HepG2 (cell line): Measurements from ENCODE around the gene CBLN1. TPM values are rescaled to one million over a fixed set of nuclear protein-coding genes. Genes with fewer than 3 reads are reported as not detected.

Experiments used
- ATAC-seq: fragments of 200-7000 bp; cut with Tn5 transposase; 3 replicates; pipeline ENCODE4 v1.9.1; 2020; ENCODE audit warnings: mild to moderate bottlenecking, moderate library complexity
- BruUV-seq: library from RNA; stranded (reverse); fragments of 400-500 nt; replicated peaks from 2 replicates; lab custom pipeline; 2021; lab: Mats Ljungman, UMichigan
- CTCF ChIA-PET: fragments of 300-600 bp; formaldehyde crosslinking; extraction: SDS; loops from one replicate; lab custom pipeline; 2021; ENCODE audit warnings: low total read pairs, inconsistent platforms, low intra/inter-chr PET ratio; lab: Yijun Ruan, JAX
- POLR2A ChIA-PET: fragments of 350-600 bp; sonication (Branson Sonifier 250); formaldehyde crosslinking; loops from one replicate; lab custom pipeline; 2020; ENCODE audit warnings: antibody characterized with exemption, inconsistent platforms; lab: Yijun Ruan, JAX
- DNase-seq: peaks from one replicate; pipeline ENCODE4 v3.0.0-alpha.2; 2015; ENCODE audit warnings: low spot score
- FAIRE-seq: peaks from 3 replicates; lab custom pipeline; 2011; peaks lifted over from hg19 to GRCh38; lab: Jason Lieb, UNC
- H2AFZ ChIP-seq: one replicate; pipeline ENCODE4 v1.6.1; 2011; ENCODE audit warnings: low read length, inconsistent platforms
- H3K27ac ChIP-seq: fragments of 300-600 bp; 3 replicates; pipeline ENCODE4 v1.8.0; 2011; ENCODE audit warnings: mixed run types, mild to moderate bottlenecking, mixed read lengths, low read length, inconsistent platforms; ENCODE audit not compliant: insufficient read depth; ENCODE audit errors: extremely low read length
- H3K27me3 ChIP-seq, 2 experiments: fragments of 200-600 bp in 1 of 2; 2 replicates in 1 of 2; 3 replicates in 1 of 2; pipeline versions ENCODE4 v1.6.0 to v1.8.0; 2011; ENCODE audit warnings: low read length in 2 of 2, mild to moderate bottlenecking in 2 of 2, moderate library complexity in 2 of 2, inconsistent platforms in 1 of 2; ENCODE audit not compliant: insufficient read depth in 2 of 2, control insufficient read depth in 1 of 2
- H3K36me3 ChIP-seq, 2 experiments: fragments of 200-600 bp in 1 of 2; replicated peaks in 1 of 2; 2 replicates in 1 of 2; 3 replicates in 1 of 2; pipeline versions ENCODE4 v1.5.1 to v1.8.0; 2011; ENCODE audit warnings: low read length in 2 of 2, inconsistent platforms in 1 of 2; ENCODE audit not compliant: insufficient read depth in 2 of 2, control insufficient read depth in 1 of 2
- H3K4me1 ChIP-seq: 2 replicates; pipeline ENCODE4 v1.5.1; 2012; ENCODE audit warnings: low read length, inconsistent platforms; ENCODE audit not compliant: insufficient read depth
- H3K4me2 ChIP-seq: 2 replicates; pipeline ENCODE4 v1.6.0; 2011; ENCODE audit warnings: low read depth, low read length, inconsistent platforms
- H3K4me3 ChIP-seq, 3 experiments: fragments of 200-600 bp in 1 of 3; sonication (generic), shearing (Covaris generic) in 1 of 3; replicated peaks in 1 of 3; 2 replicates each; pipeline ENCODE4 v1.5.1; 2011 to 2016; ENCODE audit warnings: low read length in 3 of 3, inconsistent platforms in 2 of 3, low read depth in 2 of 3, mild to moderate bottlenecking in 2 of 3, control low read depth in 1 of 3, mixed read lengths in 1 of 3; ENCODE audit not compliant: insufficient read depth in 1 of 3
- H3K79me2 ChIP-seq: one replicate; pipeline ENCODE4 v1.6.1; 2011; ENCODE audit warnings: low read length, inconsistent platforms; ENCODE audit not compliant: insufficient read depth
- H3K9ac ChIP-seq: 2 replicates; pipeline ENCODE4 v1.6.0; 2011; ENCODE audit warnings: mild to moderate bottlenecking, low read depth, low read length, inconsistent platforms; ENCODE audit not compliant: insufficient read depth
- H3K9me3 ChIP-seq: 2 replicates; pipeline ENCODE4 v1.5.1; 2012; ENCODE audit warnings: mild to moderate bottlenecking, low read length
- H4K20me1 ChIP-seq: 2 replicates; pipeline ENCODE4 v1.6.0; 2011; ENCODE audit warnings: inconsistent platforms, mild to moderate bottlenecking, low read length, moderate library complexity; ENCODE audit not compliant: insufficient read depth
- CAMTA2 ChIP-seq: sonication (generic); formaldehyde crosslinking; IDR thresholded peaks from 2 replicates; pipeline ENCODE4 v1.4.0; 2020; ENCODE audit warnings: mild to moderate bottlenecking, missing genetic modification reagents, borderline replicate concordance
- ETV5 ChIP-seq: IDR thresholded peaks from 2 replicates; pipeline ENCODE4 v1.6.1; 2018; ENCODE audit warnings: missing biosample characterization, missing genetic modification reagents, inconsistent platforms, borderline replicate concordance
- MTA3 ChIP-seq: sonication (generic); formaldehyde crosslinking; IDR thresholded peaks from 2 replicates; pipeline ENCODE4 v1.4.0; 2020; ENCODE audit warnings: missing genetic modification reagents
- NR2F1 ChIP-seq, 2 experiments: fragments of 450-650 bp in 1 of 2; formaldehyde crosslinking in 1 of 2; IDR thresholded peaks; 2 replicates each; pipeline versions ENCODE4 v1.5.0 to v1.6.1; 2016 to 2020; ENCODE audit warnings: mild to moderate bottlenecking in 1 of 2, missing compliant biosample characterization in 1 of 2, missing genetic modification reagents in 1 of 2, moderate library complexity in 1 of 2
- TOPORS ChIP-seq: sonication (generic); formaldehyde crosslinking; IDR thresholded peaks from 2 replicates; pipeline ENCODE4 v1.8.0; 2023; ENCODE audit warnings: mild to moderate bottlenecking, missing genetic modification reagents
- WGBS: methylation state at CpG from one replicate; pipeline ENCODE4 v1.1.6; 2017; ENCODE audit warnings: low lambda C conversion rate; 5-methylcytosine and 5-hydroxymethylcytosine counted together
- in situ Hi-C: cut with HindIII; loops from 2 replicates; pipeline ENCODE4 v1.10.0; 2017; ENCODE audit warnings: low pct_unique_long_range_greater_than_20kb; ENCODE audit not compliant: extremely low pct_ligation_motif_present
- intact Hi-C: fragments of 100-400 bp; cut with micrococcal nuclease; formaldehyde crosslinking; loops from one replicate; pipeline ENCODE4 v1.10.0; 2022; ENCODE audit not compliant: unreplicated experiment
- polyA plus RNA-seq, 8 experiments: library from polyadenylated mRNA; depleted of rRNA in 3 of 8; stranded (reverse) in 7 of 8; unstranded in 1 of 8; fragments of >200 nt; fragmentation: Illumina TruSeq in 4 of 8; extraction: Trizol in 4 of 8; gene quantifications; 2 replicates each; pipeline versions ENCODE4 v1.2.1 to v1.2.3, GENCODE V29; 2011 to 2016; ENCODE audit warnings: low read depth in 4 of 8, missing spikeins in 1 of 8, mixed read lengths in 1 of 8; ENCODE audit not compliant: insufficient read depth in 1 of 8
- total RNA-seq, 5 experiments: library from RNA; depleted of rRNA; stranded (reverse); fragments of >200 nt; fragmentation: Illumina TruSeq; extraction: Trizol; gene quantifications; 2 replicates each; pipeline ENCODE4 v1.2.3, GENCODE V29; 2016; ENCODE audit warnings: low read depth in 1 of 5
- TF ChIP-seq, protein P1 (sequence below): IDR thresholded peaks from 2 replicates; pipeline ENCODE4 v1.6.1; 2012; ENCODE audit warnings: inconsistent platforms
- TF ChIP-seq, protein P2 (sequence below): IDR thresholded peaks from 2 replicates; pipeline ENCODE4 v1.6.1; 2016; ENCODE audit warnings: missing compliant biosample characterization, missing genetic modification reagents, borderline replicate concordance
- TF ChIP-seq, protein P3 (sequence below): sonication (generic); formaldehyde crosslinking; IDR thresholded peaks from 2 replicates; pipeline ENCODE4 v1.5.0; 2020; ENCODE audit warnings: missing genetic modification reagents

Gene CBLN1
- total and polyA plus RNA-seq, 2 of the 13 experiments (the other 11 are each of a cell fraction or from before 2014, with no cell fraction given), result not detected

DNA sequence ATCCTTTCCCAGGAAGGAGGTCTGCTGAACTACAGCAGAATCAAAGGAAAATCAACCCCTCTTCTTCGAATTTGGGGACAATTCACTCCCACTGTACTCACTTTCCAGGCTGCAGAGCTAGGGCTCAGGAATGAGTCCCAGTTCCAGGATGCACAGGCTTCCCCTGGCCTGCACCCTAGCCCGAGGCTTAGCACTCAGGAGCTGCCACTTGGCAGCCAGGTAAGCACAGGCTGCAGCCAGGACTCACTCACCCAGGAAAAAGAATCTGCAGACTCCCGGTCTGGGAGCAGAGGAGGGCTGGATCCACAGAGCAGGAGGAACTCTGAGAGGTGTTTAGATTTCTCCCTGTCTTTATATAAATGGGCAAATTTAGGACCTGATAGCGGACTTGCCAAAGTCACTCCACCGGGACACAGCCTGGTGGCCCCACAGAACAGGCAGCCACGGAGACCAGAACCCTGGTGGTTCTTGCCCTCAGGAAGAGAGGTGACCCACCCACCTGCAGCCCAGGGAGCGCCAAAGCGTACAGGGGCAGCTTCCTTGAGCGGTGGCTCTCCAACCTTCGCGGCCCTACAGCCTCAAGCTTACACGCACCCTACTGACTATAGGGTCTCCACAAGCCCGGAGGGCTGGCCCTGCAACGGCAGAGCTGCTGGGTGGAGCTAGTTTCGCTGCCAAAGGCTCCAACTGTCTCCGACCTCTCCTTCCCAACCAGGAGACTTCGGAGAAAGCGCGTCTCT, 4.8 kb downstream of the CBLN1 start:
- no peak overlapping the region for H3K27ac ChIP-seq
- POLR2A ChIA-PET, result no interaction called here
- in situ Hi-C loops, result no loop called here
- no peaks in the 10 kb centered on the region; the same call in 1 of the 2 replicates for H4K20me1 ChIP-seq
- H3K9ac ChIP-seq, result no peak overlapping the region
- H3K79me2 ChIP-seq, result no peaks in the 10 kb centered on the region
- H3K36me3 ChIP-seq, result no peaks in the 10 kb centered on the region
- no peak for FAIRE-seq
- TF ChIP-seq, protein P1, sequence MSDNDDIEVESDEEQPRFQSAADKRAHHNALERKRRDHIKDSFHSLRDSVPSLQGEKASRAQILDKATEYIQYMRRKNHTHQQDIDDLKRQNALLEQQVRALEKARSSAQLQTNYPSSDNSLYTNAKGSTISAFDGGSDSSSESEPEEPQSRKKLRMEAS, result no peak
- no peak for TF ChIP-seq TOPORS (CRISPR knock-in tag)
- TF ChIP-seq MTA3 (CRISPR knock-in tag), result no peak
- TF ChIP-seq ETV5 (CRISPR knock-in tag), result no peak
- TF ChIP-seq NR2F1 (CRISPR knock-in tag; IDR thresholded peaks at IDR 0.05), result no peak
- no peak for TF ChIP-seq CAMTA2 (CRISPR knock-in tag)
- TF ChIP-seq, protein P2, sequence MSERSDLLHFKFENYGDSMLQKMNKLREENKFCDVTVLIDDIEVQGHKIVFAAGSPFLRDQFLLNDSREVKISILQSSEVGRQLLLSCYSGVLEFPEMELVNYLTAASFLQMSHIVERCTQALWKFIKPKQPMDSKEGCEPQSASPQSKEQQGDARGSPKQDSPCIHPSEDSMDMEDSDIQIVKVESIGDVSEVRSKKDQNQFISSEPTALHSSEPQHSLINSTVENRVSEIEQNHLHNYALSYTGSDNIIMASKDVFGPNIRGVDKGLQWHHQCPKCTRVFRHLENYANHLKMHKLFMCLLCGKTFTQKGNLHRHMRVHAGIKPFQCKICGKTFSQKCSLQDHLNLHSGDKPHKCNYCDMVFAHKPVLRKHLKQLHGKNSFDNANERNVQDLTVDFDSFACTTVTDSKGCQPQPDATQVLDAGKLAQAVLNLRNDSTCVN, result no peak
- TF ChIP-seq, protein P3, sequence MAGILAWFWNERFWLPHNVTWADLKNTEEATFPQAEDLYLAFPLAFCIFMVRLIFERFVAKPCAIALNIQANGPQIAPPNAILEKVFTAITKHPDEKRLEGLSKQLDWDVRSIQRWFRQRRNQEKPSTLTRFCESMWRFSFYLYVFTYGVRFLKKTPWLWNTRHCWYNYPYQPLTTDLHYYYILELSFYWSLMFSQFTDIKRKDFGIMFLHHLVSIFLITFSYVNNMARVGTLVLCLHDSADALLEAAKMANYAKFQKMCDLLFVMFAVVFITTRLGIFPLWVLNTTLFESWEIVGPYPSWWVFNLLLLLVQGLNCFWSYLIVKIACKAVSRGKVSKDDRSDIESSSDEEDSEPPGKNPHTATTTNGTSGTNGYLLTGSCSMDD, result no peak
- ATAC-seq, result no peak
- peaks cover 7 to 84% of the 10 kb centered on the region in 2 experiments; a peak in 4 of 5 replicates for H3K27me3 ChIP-seq
- no peaks in the 10 kb centered on the region for H3K4me1 ChIP-seq
- WGBS, result 41% methylated on average over 14 of the region's 19 CpGs
- CTCF ChIA-PET, result no interaction called here
- no TSS peak for BruUV-seq
- H3K9me3 ChIP-seq, result no peaks in the 10 kb centered on the region
- DNase-seq, result no peak
- H3K4me2 ChIP-seq, result no peak overlapping the region
- intact Hi-C loops, result no loop called here
- no peak overlapping the region for H2AFZ ChIP-seq
- no peak overlapping the region for H3K4me3 ChIP-seq
